ENCODE results near the gene FGF8. TPM values are rescaled to one million over a fixed set of nuclear protein-coding genes. Genes with fewer than 3 reads are reported as not detected.

Gene FGF8
- total and polyA plus RNA-seq, 2 donors (not counting 3 experiments of a cell fraction or from before 2014, with no cell fraction given), result 0.44 TPM; not detected in 1

GRCh38 chr10:101814466-101815071 is 38.7 kb upstream of the FGF8 start:
- Histone ChIP-seq H3K36me3 (ENCODE audit: control insufficient read depth in 2 of 2, extremely low read depth in 1 of 2, insufficient read depth in 2 of 2, low read length in 2 of 2) (peaks cover 11% of the 10 kb centered on the region in 2 experiments), H3K9me1 (replicated peaks; ENCODE audit: control insufficient read depth, extremely low read depth, insufficient read depth, low read length) (no peaks in the 10 kb centered on the region), H3K4me1 (ENCODE audit: control insufficient read depth, extremely low read depth, insufficient read depth, low read length) (peaks cover 19% of the 10 kb centered on the region), H4K20me1 (replicated peaks; ENCODE audit: control insufficient read depth, extremely low read depth, insufficient read depth, low read length) (peaks cover 33% of the 10 kb centered on the region), H3K9ac (replicated peaks; ENCODE audit: extremely low read depth, insufficient read depth, low read length) (peak overlapping the region; percentile 14), H3K4me3 (replicated peaks in 1 of 3; ENCODE audit: insufficient read depth in 1 of 3, low read depth in 1 of 3, low read length in 3 of 3) (peak overlapping the region in 2 of 3 experiments; percentile 82 to 99), H3K27ac (ENCODE audit: insufficient read depth, low read depth, low read length) (no peak overlapping the region), H3K27me3 (ENCODE audit: control insufficient read depth in 2 of 2, insufficient read depth in 2 of 2, low read length in 2 of 2) (no peaks in the 10 kb centered on the region), H3K9me3 (replicated peaks; ENCODE audit: control insufficient read depth, insufficient read depth, low read length) (no peaks in the 10 kb centered on the region), H3K4me2 (ENCODE audit: insufficient read depth, low read length) (peak overlapping the region; percentile 90), H2AFZ (ENCODE audit: low read depth, low read length) (no peak overlapping the region), H3K79me2 (ENCODE audit: control insufficient read depth, insufficient read depth, low read length) (peaks cover 82% of the 10 kb centered on the region)
- DNase-seq (ENCODE audit: low read depth, low spot score) (no peak), FAIRE-seq (peak; percentile 18)
- CTCF ChIA-PET, result interaction anchor here (1.2 to 2.1 kb wide), 4 partner anchors 11 to 195 kb away, joined by 3 to 8 read pairs (median 4); no protein-coding TSS in a partner anchor
- POLR2A ChIA-PET, result interaction anchor here (0.5 kb wide), 1 partner anchor 11 kb away, joined by 5 read pairs; no protein-coding TSS in a partner anchor
- no TSS peak for BruUV-seq (replicated peaks)
- TF ChIP-seq EZH2 (IDR thresholded peaks at IDR 0.05; ENCODE audit: borderline replicate concordance, low read depth, low read length, severe bottlenecking) (no peak), CTCF (IDR thresholded peaks at IDR 0.05; ENCODE audit: extremely low read depth in 1 of 2, insufficient read depth in 1 of 2, low read depth in 1 of 2, low read length in 2 of 2) (no peak), POLR2AphosphoS5 (IDR thresholded peaks at IDR 0.05; ENCODE audit: insufficient read depth, low read depth, low read length) (no peak), MYC (IDR thresholded peaks at IDR 0.05; ENCODE audit: low read depth, low read length) (no peak), GATA2 (IDR thresholded peaks at IDR 0.05; ENCODE audit: insufficient read depth, insufficient read length, low read depth, low read length) (no peak), POLR2A (IDR thresholded peaks at IDR 0.05; ENCODE audit: low read depth, low read length) (no peak), FOS (IDR thresholded peaks at IDR 0.05; ENCODE audit: borderline replicate concordance, insufficient read depth, low read length) (no peak), JUN (IDR thresholded peaks at IDR 0.05; ENCODE audit: borderline replicate concordance, insufficient read depth, insufficient read length, low read depth) (no peak)
- TF ChIP-seq, protein P1, sequence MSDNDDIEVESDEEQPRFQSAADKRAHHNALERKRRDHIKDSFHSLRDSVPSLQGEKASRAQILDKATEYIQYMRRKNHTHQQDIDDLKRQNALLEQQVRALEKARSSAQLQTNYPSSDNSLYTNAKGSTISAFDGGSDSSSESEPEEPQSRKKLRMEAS (IDR thresholded peaks at IDR 0.05; ENCODE audit: insufficient read depth, insufficient read length), result no peak
- intact Hi-C loops (cut with micrococcal nuclease) (loop anchor here (5.0 kb wide), 1 partner anchor 32 kb away; the partner anchor contains the start of gene NPM3), dilution Hi-C loops (cut with MboI; ENCODE audit: extremely low pct_ligation_motif_present, low sequenced_read_pairs) (no loop called here)

Measured in endothelial cell of umbilical vein (primary cell).